Right cardiac atrium (tissue), 5 donors: ENCODE results near the gene MYADM. TPM values are rescaled to one million over a fixed set of nuclear protein-coding genes. Genes with fewer than 3 reads are reported as not detected.
"Not testable (repeated sequence)": the region's sequence is repeated elsewhere in the genome, so short reads cannot be mapped to it uniquely, and the experiment has no call there.

Source experiments
- ATAC-seq, 2 donors: fragments of 200-7000 bp; cut with Tn5 transposase; one replicate each; pipeline versions ENCODE4 v1.8.0 to v1.9.1; 2020; ENCODE audit warnings: moderate library complexity in 2 of 2, mild to moderate bottlenecking in 1 of 2
- DNase-seq, 3 donors: peaks; one replicate each; pipeline ENCODE4 v3.0.0-alpha.2; 2020
- H3K27ac ChIP-seq: one replicate; pipeline ENCODE4 v1.5.1; 2013; ENCODE audit warnings: mild to moderate bottlenecking, low read length, control low read depth, moderate library complexity
- H3K27me3 ChIP-seq: one replicate; pipeline ENCODE4 v1.6.1; 2013; ENCODE audit not compliant: control insufficient read depth, insufficient read depth
- H3K4me1 ChIP-seq: one replicate; pipeline ENCODE4 v1.6.1; 2013; ENCODE audit warnings: low read length; ENCODE audit not compliant: control insufficient read depth, insufficient read depth
- H3K4me3 ChIP-seq: one replicate; pipeline ENCODE4 v1.5.1; 2013; ENCODE audit warnings: low read length, control low read depth
- H3K9me3 ChIP-seq: one replicate; pipeline ENCODE4 v1.6.1; 2013; ENCODE audit warnings: low read length; ENCODE audit not compliant: control insufficient read depth
- WGBS: extraction: QIAGEN DNeasy Blood & Tissue Kit; methylation state at CpG from one replicate; pipeline ENCODE4 v1.1.7; 2013; 5-methylcytosine and 5-hydroxymethylcytosine counted together
- intact Hi-C, 4 donors: fragments of 100-400 bp; cut with DNase I; formaldehyde crosslinking; loops; one replicate each; pipeline versions ENCODE4 v1.11.0 to v1.14.0; 2022 to 2023
- polyA plus RNA-seq: library from polyadenylated mRNA; stranded (reverse); fragments of 200-250 nt; gene quantifications from one replicate; pipeline ENCODE4 v1.2.3, GENCODE V29; 2013
- total RNA-seq, 4 donors: library from RNA; stranded (reverse); fragmentation: NEBNext Ultra II Directional; extraction: Animal tissue kit (Norgen Biotek cat#: 25700); gene quantifications; one replicate each; pipeline ENCODE4 v1.2.1, GENCODE V29; 2021
- donor health status: healthy with polysubstance abuse.
- donor health status: DM: no; HTN: yes; CAD: no.
- donor health status: DM: no; HTN: no; CAD: no.
- donor health status: DM: no; HTN: yes; CAD: no; lungs with severe emphysema.
- donor health status: DM: yes; HTN: yes; CAD: no.

MYADM gene
- total and polyA plus RNA-seq, 5 donors: 83.0 to 303 (median 110) TPM

- H3K4me3 ChIP-seq, H3K27ac ChIP-seq, H3K9me3 ChIP-seq, ATAC-seq, DNase-seq, H3K27me3 ChIP-seq, H3K4me1 ChIP-seq: not testable (repeated sequence)
- intact Hi-C loops: loop anchor here (5.0 to 10.0 kb wide), 2 partner anchors 181 to 184 kb away; no protein-coding TSS in a partner anchor
- WGBS: 84% methylated on average over 4 of the region's 4 CpGs
Observed at GRCh38 chr19:53840914-53841313, 26.8 kb upstream of the MYADM start.

GRCh38 chr19:53844849-53845246 is 22.8 kb upstream of the MYADM start:
- ATAC-seq (no peak), DNase-seq (no peak)
- Histone ChIP-seq H3K4me1 (no peaks in the 10 kb centered on the region), H3K27ac (no peak overlapping the region), H3K4me3 (no peak overlapping the region), H3K9me3 (no peaks in the 10 kb centered on the region), H3K27me3 (no peaks in the 10 kb centered on the region)
- WGBS: 88% methylated on average over 9 of the region's 9 CpGs
- intact Hi-C loops: loop anchor here (5.0 to 10.0 kb wide), 2 partner anchors 177 to 180 kb away; no protein-coding TSS in a partner anchor

- Histone ChIP-seq H3K4me1 (no peaks in the 10 kb centered on the region), H3K4me3 (no peak overlapping the region), H3K27ac (no peak overlapping the region), H3K9me3 (no peaks in the 10 kb centered on the region), H3K27me3 (no peaks in the 10 kb centered on the region)
- 29% methylated on average over 8 of the region's 8 CpGs for WGBS
- intact Hi-C loops: loop anchor here in 1 of 4 donors (10.0 kb wide), 1 partner anchor 177 kb away; no protein-coding TSS in a partner anchor
- ATAC-seq: no peak
- no peak for DNase-seq
Observed at GRCh38 chr19:53847555-53847954, 20.1 kb upstream of the MYADM start.

- DNase-seq: no peak
- peak; percentile 48 to 86 for ATAC-seq
- H3K9me3 ChIP-seq: no peaks in the 10 kb centered on the region
- peak overlapping the region; percentile 50 for H3K27ac ChIP-seq
- 41% methylated on average over 11 of the region's 11 CpGs for WGBS
- intact Hi-C loops: loop anchor here in 1 of 4 donors (10.0 kb wide), 1 partner anchor 176 kb away; no protein-coding TSS in a partner anchor
- no peaks in the 10 kb centered on the region for H3K4me1 ChIP-seq
- H3K27me3 ChIP-seq: no peaks in the 10 kb centered on the region
- H3K4me3 ChIP-seq: no peak overlapping the region
Observed at GRCh38 chr19:53849237-53849676, 18.4 kb upstream of the MYADM start.

- no peak overlapping the region for H3K27ac ChIP-seq
- H3K9me3 ChIP-seq: no peaks in the 10 kb centered on the region
- 90% methylated on average over 2 of the region's 2 CpGs for WGBS
Observed at GRCh38 chr19:53853707-53854106, 14.0 kb upstream of the MYADM start.

GRCh38 chr19:53864308-53864836 is 3.3 kb upstream of the MYADM start:
- DNase-seq (no peak), ATAC-seq (no peak)
- intact Hi-C loops: no loop called here
- no peaks in the 10 kb centered on the region for H3K27me3 ChIP-seq
- H3K4me3 ChIP-seq: no peak overlapping the region
- peaks cover 7% of the 10 kb centered on the region for H3K4me1 ChIP-seq
- H3K9me3 ChIP-seq: no peaks in the 10 kb centered on the region
- no peak overlapping the region for H3K27ac ChIP-seq
- WGBS: 82% methylated on average over 6 of the region's 6 CpGs

More at GRCh38 chr19:53853707-53854106, 14.0 kb upstream of the MYADM start:
- ATAC-seq (no peak), DNase-seq (no peak)
- Histone ChIP-seq H3K4me1 (no peaks in the 10 kb centered on the region), H3K27me3 (no peaks in the 10 kb centered on the region), H3K4me3 (no peak overlapping the region)
- intact Hi-C loops: no loop called here

GRCh38 chr19:53865523-53865917 is 2.2 kb upstream of the MYADM start:
- ATAC-seq (no peak), DNase-seq (no peak)
- Histone ChIP-seq H3K4me1 (peaks cover 7% of the 10 kb centered on the region), H3K9me3 (no peaks in the 10 kb centered on the region), H3K27me3 (no peaks in the 10 kb centered on the region), H3K27ac (peak overlapping the region; percentile 97), H3K4me3 (no peak overlapping the region)
- WGBS: 57% methylated on average over 9 of the region's 9 CpGs
- intact Hi-C loops: no loop called here

- WGBS: 1% methylated on average over 50 of the region's 50 CpGs
- DNase-seq (peak; percentile 91 to 96 (median 95)), ATAC-seq (peak; percentile 62 to 63)
- no peaks in the 10 kb centered on the region for H3K27me3 ChIP-seq
- H3K9me3 ChIP-seq: no peaks in the 10 kb centered on the region
- peak overlapping the region; percentile 99 for H3K4me3 ChIP-seq
- H3K4me1 ChIP-seq: peaks cover 7% of the 10 kb centered on the region
- intact Hi-C loops: no loop called here
- H3K27ac ChIP-seq: peak overlapping the region; percentile 97
Observed at GRCh38 chr19:53865918-53866864, 1.5 kb upstream of the MYADM start.

GRCh38 chr19:53866865-53867224 is 838 bp upstream of the MYADM start:
- H3K27me3 ChIP-seq: no peaks in the 10 kb centered on the region
- DNase-seq: peak; percentile 45 to 74 (median 65)

GRCh38 chr19:53868091-53868891 is 608 bp downstream of the MYADM start:
- Histone ChIP-seq H3K4me3 (peak overlapping the region; percentile 99), H3K27ac (peak overlapping the region; percentile 100), H3K4me1 (peaks cover 7% of the 10 kb centered on the region), H3K9me3 (no peaks in the 10 kb centered on the region), H3K27me3 (no peaks in the 10 kb centered on the region)
- intact Hi-C loops: no loop called here
- WGBS: under 1% methylated on average over 35 of the region's 37 CpGs
- peak; percentile 78 to 85 (median 84) for DNase-seq
- peak; percentile 4 to 24 for ATAC-seq

More at GRCh38 chr19:53866865-53867224, 838 bp upstream of the MYADM start:
- H3K4me3 ChIP-seq: peak overlapping the region; percentile 99
- H3K9me3 ChIP-seq: no peaks in the 10 kb centered on the region
- intact Hi-C loops: no loop called here
- H3K4me1 ChIP-seq: peaks cover 7% of the 10 kb centered on the region
- H3K27ac ChIP-seq: peak overlapping the region; percentile 97
- ATAC-seq: no peak
- 14% methylated on average over 14 of the region's 14 CpGs for WGBS
